Measurements from ENCODE around the gene CAMKK1. TPM values are rescaled to one million over a fixed set of nuclear protein-coding genes. Genes with fewer than 3 reads are reported as not detected.

CAMKK1 gene
- total RNA-seq (1 to 10 TPM; 5.8 to 5.9 TPM), total RNA-seq (15.8 to 16.6 reads per million in 2 donors)

- ATAC-seq (peak; percentile 84), DNase-seq (peak; percentile 81 to 91 (median 87))
- H3K9me3 ChIP-seq (ENCODE audit: control insufficient read depth, low read length, poor library complexity, severe bottlenecking): no peaks in the 10 kb centered on the region
- Mint-ChIP-seq H3K27ac (peak within 1 kb of the TSS; percentile 54), H3K4me3 (peak within 1 kb of the TSS; percentile 89), H3K4me1 (peaks cover 32% of the 10 kb centered on the region), H3K36me3 (ENCODE audit: low read depth) (no peaks in the 10 kb centered on the region), H3K27me3 (no peaks in the 10 kb centered on the region)
These were observed at the start of gene CAMKK1 for GRCh38 chr17:3893003-3893719. Gene CAMKK1 (minus strand): TSS chr17:3893053. CDS start chr17:3885687, 7,366 bp downstream.

- DNase-seq: no peak
- peaks cover 21% of the 10 kb centered on the region for H3K36me3 Mint-ChIP-seq (ENCODE audit: low read depth)
- H3K4me1 Mint-ChIP-seq: peaks cover 17% of the 10 kb centered on the region
- no peak overlapping the region for H3K4me3 Mint-ChIP-seq
- H3K27me3 Mint-ChIP-seq: no peaks in the 10 kb centered on the region
- no peaks in the 10 kb centered on the region for H3K9me3 ChIP-seq (ENCODE audit: control insufficient read depth, low read length, poor library complexity, severe bottlenecking)
- ATAC-seq: no peak
- H3K27ac Mint-ChIP-seq: no peak overlapping the region
These were observed 48.3 kb upstream of the CAMKK1 start for GRCh38 chr17:3940965-3941698.

DNA sequence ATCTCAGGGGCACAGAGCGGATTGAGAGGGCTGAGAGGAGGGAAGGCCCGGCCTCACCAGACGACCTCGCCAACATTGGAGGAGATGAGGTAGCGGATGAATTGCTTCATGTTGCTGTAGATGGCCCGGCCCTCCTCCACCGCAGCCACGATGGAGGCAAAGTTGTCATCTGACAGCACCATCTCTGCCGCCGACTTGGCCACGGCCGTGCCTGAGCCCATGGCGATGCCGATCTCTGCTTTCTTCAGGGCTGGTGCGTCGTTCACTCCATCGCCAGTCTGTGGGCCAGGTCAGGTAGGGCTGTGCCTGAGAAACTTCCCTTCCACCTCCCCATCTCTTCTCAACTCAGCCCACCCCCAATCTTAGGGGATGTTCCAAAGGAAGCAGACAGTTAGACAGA is 44.5 kb upstream of the CAMKK1 start:
- Mint-ChIP-seq H3K36me3 (ENCODE audit: low read depth) (peaks cover 12% of the 10 kb centered on the region), H3K27ac (peak overlapping the region; percentile 53), H3K4me3 (no peak overlapping the region), H3K4me1 (peaks cover 15% of the 10 kb centered on the region), H3K27me3 (no peaks in the 10 kb centered on the region)
- ATAC-seq: no peak
- no peaks in the 10 kb centered on the region for H3K9me3 ChIP-seq (ENCODE audit: control insufficient read depth, low read length, poor library complexity, severe bottlenecking)
- DNase-seq: no peak

DNA sequence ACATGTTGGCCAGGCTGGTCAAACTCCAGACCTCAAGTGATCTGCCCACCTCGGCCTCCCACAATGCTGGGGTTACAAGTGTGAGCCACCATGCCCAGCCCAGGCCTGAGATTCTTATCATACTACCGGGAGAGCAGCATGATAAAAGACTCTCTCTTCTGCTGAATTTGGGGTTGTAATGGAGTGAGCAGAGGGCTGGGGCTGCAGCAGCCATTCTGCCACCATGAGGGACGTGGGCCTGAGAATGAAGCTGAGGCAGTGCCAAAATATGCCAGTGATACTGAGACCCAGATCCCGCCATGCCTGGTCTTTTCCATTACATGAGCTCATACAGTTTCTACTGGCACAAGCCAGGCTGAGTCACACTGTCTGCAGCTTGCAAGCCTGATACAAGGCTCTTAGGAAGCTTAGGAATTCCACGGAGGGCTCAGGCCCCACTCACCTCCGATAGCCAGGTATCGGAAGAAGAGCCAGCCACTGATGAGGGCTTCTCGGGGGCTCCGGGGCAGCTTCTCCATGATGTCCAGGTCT is 43.0 kb upstream of the CAMKK1 start:
- H3K4me1 Mint-ChIP-seq: peaks cover 15% of the 10 kb centered on the region
- no peaks in the 10 kb centered on the region for H3K9me3 ChIP-seq (ENCODE audit: control insufficient read depth, low read length, poor library complexity, severe bottlenecking)
- no peaks in the 10 kb centered on the region for H3K27me3 Mint-ChIP-seq
- ATAC-seq (no peak), DNase-seq (no peak)
- peaks cover 12% of the 10 kb centered on the region for H3K36me3 Mint-ChIP-seq (ENCODE audit: low read depth)
- no peak overlapping the region for H3K4me3 Mint-ChIP-seq
- no peak overlapping the region for H3K27ac Mint-ChIP-seq

DNA sequence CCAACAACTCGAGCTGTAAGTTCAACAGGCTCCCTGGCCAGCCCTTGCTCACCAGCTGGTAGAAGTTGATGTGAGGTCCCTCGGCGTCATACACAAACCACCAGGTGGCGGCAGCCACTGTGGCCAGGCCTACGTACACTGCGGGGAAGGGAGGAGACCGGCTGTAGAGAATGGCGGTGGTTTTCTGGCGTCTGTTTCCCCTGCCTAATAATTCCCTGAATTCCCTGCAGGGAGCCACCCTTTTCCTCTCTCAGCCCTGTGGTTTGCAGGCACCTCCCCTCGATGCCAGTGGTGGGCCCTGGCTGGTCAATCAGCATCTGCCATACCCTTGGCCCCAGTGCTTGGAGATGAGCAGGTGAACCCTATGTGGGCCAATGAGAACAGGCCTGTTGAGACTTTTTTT is 42.3 kb upstream of the CAMKK1 start:
- ATAC-seq (peak; percentile 59), DNase-seq (no peak)
- no peaks in the 10 kb centered on the region for H3K9me3 ChIP-seq (ENCODE audit: control insufficient read depth, low read length, poor library complexity, severe bottlenecking)
- Mint-ChIP-seq H3K27me3 (no peaks in the 10 kb centered on the region), H3K4me1 (peaks cover 15% of the 10 kb centered on the region), H3K4me3 (no peak overlapping the region), H3K36me3 (ENCODE audit: low read depth) (peaks cover 12% of the 10 kb centered on the region), H3K27ac (no peak overlapping the region)

DNA sequence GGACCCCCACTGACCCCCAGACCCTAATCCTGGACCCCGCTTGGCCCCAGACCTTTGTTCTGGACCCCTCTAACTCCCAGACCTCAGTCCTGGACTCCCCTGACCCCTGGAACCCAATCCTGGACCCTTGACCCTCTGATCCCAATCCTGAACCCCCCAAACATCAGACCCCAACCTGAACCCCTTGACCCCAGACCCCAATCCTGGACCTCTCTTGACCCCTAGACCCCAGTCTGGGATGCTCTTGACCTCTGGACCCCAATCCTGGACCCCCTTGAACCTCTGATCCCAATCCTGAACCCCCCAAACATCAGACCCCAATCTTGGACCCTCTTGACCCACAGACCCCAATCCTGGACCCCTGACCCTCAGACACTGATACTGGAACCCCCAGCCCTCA is 36.9 kb upstream of the CAMKK1 start:
- no peaks in the 10 kb centered on the region for H3K9me3 ChIP-seq (ENCODE audit: control insufficient read depth, low read length, poor library complexity, severe bottlenecking)
- H3K27me3 Mint-ChIP-seq: no peaks in the 10 kb centered on the region
- no peak for DNase-seq
- no peak for ATAC-seq
- no peak overlapping the region for H3K27ac Mint-ChIP-seq
- H3K4me1 Mint-ChIP-seq: peaks cover 7% of the 10 kb centered on the region
- no peak overlapping the region for H3K4me3 Mint-ChIP-seq
- peaks cover 4% of the 10 kb centered on the region for H3K36me3 Mint-ChIP-seq (ENCODE audit: low read depth)

- H3K36me3 Mint-ChIP-seq (ENCODE audit: low read depth): peaks cover 4% of the 10 kb centered on the region
- ATAC-seq: no peak
- peaks cover 7% of the 10 kb centered on the region for H3K4me1 Mint-ChIP-seq
These were observed 36.3 kb upstream of the CAMKK1 start for GRCh38 chr17:3929181-3929580.

DNA sequence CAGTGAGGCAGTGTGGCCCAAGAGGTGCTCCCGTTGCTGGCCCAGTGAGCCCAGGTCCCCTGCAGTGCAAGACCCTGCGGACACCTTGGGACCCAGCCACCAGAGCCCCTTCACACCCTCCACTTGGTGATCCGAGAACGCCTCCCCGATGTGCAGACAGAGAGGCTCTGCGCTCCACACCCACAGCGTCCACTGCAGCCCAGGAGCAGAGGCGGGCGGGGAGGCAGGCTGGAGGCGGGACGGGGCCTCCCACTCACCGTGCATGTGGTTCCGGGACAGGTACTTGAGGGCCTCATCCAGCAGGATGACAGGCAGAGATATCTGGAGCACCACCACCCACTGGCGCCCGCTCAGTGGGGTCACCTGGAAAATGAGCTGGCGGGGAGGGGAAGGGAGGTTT is 35.6 kb upstream of the CAMKK1 start:
- ATAC-seq (no peak), DNase-seq (no peak)
- no peak overlapping the region for H3K27ac Mint-ChIP-seq
- no peaks in the 10 kb centered on the region for H3K27me3 Mint-ChIP-seq
- no peak overlapping the region for H3K4me3 Mint-ChIP-seq
- peaks cover 7% of the 10 kb centered on the region for H3K4me1 Mint-ChIP-seq
- peaks cover 4% of the 10 kb centered on the region for H3K36me3 Mint-ChIP-seq (ENCODE audit: low read depth)
- H3K9me3 ChIP-seq (ENCODE audit: control insufficient read depth, low read length, poor library complexity, severe bottlenecking): no peaks in the 10 kb centered on the region

More at GRCh38 chr17:3929181-3929580, 36.3 kb upstream of the CAMKK1 start:
- Mint-ChIP-seq H3K4me3 (no peak overlapping the region), H3K27me3 (no peaks in the 10 kb centered on the region), H3K27ac (no peak overlapping the region)
- DNase-seq: no peak
- no peaks in the 10 kb centered on the region for H3K9me3 ChIP-seq (ENCODE audit: control insufficient read depth, low read length, poor library complexity, severe bottlenecking)

- no peaks in the 10 kb centered on the region for H3K9me3 ChIP-seq (ENCODE audit: control insufficient read depth, low read length, poor library complexity, severe bottlenecking)
- peaks cover 9% of the 10 kb centered on the region for H3K4me1 Mint-ChIP-seq
- H3K36me3 Mint-ChIP-seq (ENCODE audit: low read depth): peaks cover 4% of the 10 kb centered on the region
- H3K4me3 Mint-ChIP-seq: no peak overlapping the region
- H3K27ac Mint-ChIP-seq: no peak overlapping the region
- DNase-seq: no peak
- no peak for ATAC-seq
- H3K27me3 Mint-ChIP-seq: no peaks in the 10 kb centered on the region
These were observed 34.9 kb upstream of the CAMKK1 start for GRCh38 chr17:3927628-3928340.

DNA sequence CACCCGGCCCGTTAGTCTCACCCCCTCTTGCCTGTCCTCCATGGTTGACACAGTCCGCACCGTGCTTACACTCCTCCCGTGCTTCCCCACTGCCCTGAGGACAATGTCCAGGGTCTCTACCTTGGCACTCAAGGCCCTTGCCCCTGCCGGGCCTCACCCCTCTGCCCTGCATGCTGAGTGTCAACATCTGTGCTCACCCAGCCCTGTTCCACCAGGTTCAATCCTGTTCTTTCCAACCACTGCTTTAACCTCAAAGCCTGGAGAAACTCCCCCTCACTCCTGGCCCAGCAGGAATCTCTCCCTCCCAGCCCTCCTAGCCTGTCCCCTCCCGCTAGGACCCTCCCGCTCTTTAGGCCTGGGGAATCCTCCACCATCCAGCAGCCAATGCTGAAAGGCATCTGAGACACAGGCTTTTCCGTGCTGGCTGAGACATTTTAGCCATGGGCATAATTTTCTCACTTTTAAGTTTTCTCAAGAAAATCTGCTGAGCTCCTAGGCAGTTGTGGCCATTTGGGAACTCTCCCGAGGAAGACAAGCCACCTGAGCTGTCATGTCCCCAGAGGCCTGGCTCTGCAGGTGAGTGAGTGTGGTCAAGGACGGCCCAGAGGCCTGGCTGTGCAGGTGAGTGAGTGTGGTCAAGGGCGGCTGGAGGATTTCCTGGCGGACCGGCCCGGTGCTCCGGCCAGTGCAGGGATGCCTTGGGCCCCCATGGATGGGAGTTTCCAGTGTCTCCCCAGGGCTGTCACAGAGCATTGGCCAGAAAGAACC is 34.2 kb upstream of the CAMKK1 start:
- Mint-ChIP-seq H3K36me3 (ENCODE audit: low read depth) (peaks cover 4% of the 10 kb centered on the region), H3K27me3 (no peaks in the 10 kb centered on the region), H3K4me1 (peaks cover 12% of the 10 kb centered on the region), H3K27ac (peak overlapping the region; percentile 68), H3K4me3 (no peak overlapping the region)
- H3K9me3 ChIP-seq (ENCODE audit: control insufficient read depth, low read length, poor library complexity, severe bottlenecking): no peaks in the 10 kb centered on the region
- no peak for ATAC-seq
- DNase-seq: no peak

DNA sequence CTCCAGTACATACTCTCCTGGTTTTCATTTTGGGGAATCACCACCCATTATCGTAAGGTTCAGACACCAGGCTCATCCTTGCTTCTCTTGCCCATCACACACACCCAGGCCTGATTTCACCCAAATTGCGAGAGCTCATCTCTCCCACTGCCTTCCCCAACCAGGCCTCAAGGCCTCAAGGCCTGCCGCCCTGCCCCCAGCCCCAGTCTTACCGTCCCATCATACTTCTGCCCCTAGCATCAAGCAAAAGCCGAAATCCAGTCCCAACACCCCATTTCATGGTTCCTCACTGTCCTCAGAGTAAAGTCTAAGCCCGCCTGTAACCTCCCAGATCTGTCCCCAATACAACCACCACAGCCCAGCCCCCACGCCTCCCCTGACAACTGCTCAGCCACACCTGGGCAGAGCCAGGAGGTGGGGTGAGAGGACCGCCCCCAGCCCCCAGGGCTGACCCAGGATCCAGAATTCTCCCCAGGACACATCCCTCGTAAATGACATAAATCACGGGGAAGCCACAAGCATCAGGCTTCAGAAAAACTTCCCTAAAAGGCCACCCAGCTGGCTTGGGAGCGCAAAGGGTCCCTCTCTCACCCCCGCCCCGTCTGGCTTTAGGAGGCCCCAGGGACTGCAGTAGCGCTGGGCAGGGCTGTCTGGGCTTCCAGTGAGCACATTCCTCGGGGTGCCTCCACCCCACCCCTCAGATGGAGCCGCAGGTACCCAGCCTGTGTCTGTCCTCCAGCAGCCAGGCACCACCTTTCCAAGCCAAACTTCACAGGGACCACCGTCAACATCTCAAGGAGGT is 33.0 kb upstream of the CAMKK1 start:
- H3K36me3 Mint-ChIP-seq (ENCODE audit: low read depth): peaks cover 4% of the 10 kb centered on the region
- peak overlapping the region; percentile 85 for H3K27ac Mint-ChIP-seq
- H3K27me3 Mint-ChIP-seq: no peaks in the 10 kb centered on the region
- H3K4me3 Mint-ChIP-seq: no peak overlapping the region
- ATAC-seq (no peak), DNase-seq (no peak)
- H3K9me3 ChIP-seq (ENCODE audit: control insufficient read depth, low read length, poor library complexity, severe bottlenecking): no peaks in the 10 kb centered on the region
- peaks cover 12% of the 10 kb centered on the region for H3K4me1 Mint-ChIP-seq
